Suprapubic skin (tissue), 4 donors: ENCODE measurements around the gene MDP1.

ENCODE experiments used
- POLR2A ChIP-seq, 2 donors: fragments of 450-650 bp; IDR thresholded peaks; one replicate each; pipeline ENCODE4 v1.6.1; 2017; ENCODE audit warnings: antibody characterized with exemption in 2 of 2, mild to moderate bottlenecking in 2 of 2, moderate library complexity in 2 of 2
- POLR2AphosphoS5 ChIP-seq, 3 donors: sonication (generic); formaldehyde crosslinking; IDR thresholded peaks; one replicate each; pipeline ENCODE4 v1.6.1; 2017; ENCODE audit warnings: antibody characterized with exemption in 3 of 3
- TF ChIP-seq, protein P1 (sequence below), 2 donors: fragments of 200-600 bp in 1 of 2; fragments of 450-650 bp in 1 of 2; sonication (generic) in 1 of 2; IDR thresholded peaks; one replicate each; pipeline ENCODE4 v1.5.1; 2016 to 2019; ENCODE audit warnings: antibody characterized with exemption in 2 of 2, mild to moderate bottlenecking in 1 of 2, moderate library complexity in 1 of 2

DNA sequence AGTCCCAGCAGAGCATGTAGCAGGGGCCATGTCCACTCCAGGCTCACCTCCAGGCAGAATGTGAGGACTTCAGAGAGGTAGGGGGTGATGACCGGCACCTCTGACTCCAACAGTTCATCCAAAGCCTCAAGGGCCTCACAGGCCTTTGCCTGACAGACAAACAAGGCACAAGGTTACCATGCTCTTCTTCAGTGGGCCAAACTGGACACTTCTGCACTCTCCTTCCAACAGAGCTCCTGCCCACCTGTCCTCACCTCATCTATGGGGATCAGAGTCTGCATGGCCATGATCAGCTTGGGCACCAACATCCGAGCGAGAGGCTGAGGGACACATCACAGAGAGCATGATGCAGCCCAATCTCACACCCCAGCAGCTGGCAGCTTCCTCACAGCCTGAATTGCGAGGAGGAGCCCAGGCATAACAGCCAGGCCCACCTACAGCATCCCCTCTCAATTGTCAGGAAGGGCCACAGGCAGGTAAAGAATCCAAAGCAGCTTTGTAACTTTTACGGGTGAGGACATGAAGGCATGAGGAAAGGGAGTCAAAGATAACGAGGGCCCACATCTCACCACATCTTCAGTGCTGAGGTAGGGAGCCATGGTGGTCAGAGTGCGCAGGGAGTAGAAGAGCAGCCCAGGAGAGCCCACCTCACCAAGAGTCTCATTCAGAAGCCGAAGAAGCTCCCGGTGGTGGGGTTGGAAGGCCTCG is 28.9 kb downstream of the MDP1 start:
- TF ChIP-seq POLR2A (IDR thresholded peaks at IDR 0.05), result no peak
- TF ChIP-seq POLR2AphosphoS5 (IDR thresholded peaks at IDR 0.05), result no peak
- TF ChIP-seq, protein P1, sequence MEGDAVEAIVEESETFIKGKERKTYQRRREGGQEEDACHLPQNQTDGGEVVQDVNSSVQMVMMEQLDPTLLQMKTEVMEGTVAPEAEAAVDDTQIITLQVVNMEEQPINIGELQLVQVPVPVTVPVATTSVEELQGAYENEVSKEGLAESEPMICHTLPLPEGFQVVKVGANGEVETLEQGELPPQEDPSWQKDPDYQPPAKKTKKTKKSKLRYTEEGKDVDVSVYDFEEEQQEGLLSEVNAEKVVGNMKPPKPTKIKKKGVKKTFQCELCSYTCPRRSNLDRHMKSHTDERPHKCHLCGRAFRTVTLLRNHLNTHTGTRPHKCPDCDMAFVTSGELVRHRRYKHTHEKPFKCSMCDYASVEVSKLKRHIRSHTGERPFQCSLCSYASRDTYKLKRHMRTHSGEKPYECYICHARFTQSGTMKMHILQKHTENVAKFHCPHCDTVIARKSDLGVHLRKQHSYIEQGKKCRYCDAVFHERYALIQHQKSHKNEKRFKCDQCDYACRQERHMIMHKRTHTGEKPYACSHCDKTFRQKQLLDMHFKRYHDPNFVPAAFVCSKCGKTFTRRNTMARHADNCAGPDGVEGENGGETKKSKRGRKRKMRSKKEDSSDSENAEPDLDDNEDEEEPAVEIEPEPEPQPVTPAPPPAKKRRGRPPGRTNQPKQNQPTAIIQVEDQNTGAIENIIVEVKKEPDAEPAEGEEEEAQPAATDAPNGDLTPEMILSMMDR (IDR thresholded peaks at IDR 0.05), result no peak
